Endothelial cell of umbilical vein (primary cell): Measurements from ENCODE around the gene EIF4E1B. TPM values are rescaled to one million over a fixed set of nuclear protein-coding genes. Genes with fewer than 3 reads are reported as not detected.

Source experiments
- BruUV-seq: library from RNA; stranded (reverse); fragments of 400-500 nt; replicated peaks from 2 replicates; lab custom pipeline; 2021; lab: Mats Ljungman, UMichigan
- CTCF ChIA-PET: fragments of 300-600, 350-600 bp; sonication (Branson Sonifier 250); formaldehyde crosslinking; loops from one replicate; lab custom pipeline; 2021; ENCODE audit warnings: antibody characterized with exemption, inconsistent platforms; lab: Charles Lee
- POLR2A ChIA-PET: fragments of 300-600, 350-600 bp; sonication (Branson Sonifier 250); formaldehyde crosslinking; loops from one replicate; lab custom pipeline; 2021; ENCODE audit warnings: antibody characterized with exemption, inconsistent platforms; lab: Charles Lee
- DNase-seq: peaks from one replicate; pipeline ENCODE4 v3.0.0-alpha.2; 2011; ENCODE audit warnings: low read depth, low spot score
- FAIRE-seq: peaks from 2 replicates; lab custom pipeline; 2011; peaks lifted over from hg19 to GRCh38; lab: Jason Lieb, UNC
- H2AFZ ChIP-seq: 2 replicates; pipeline ENCODE4 v1.6.0; 2012; ENCODE audit warnings: low read depth, low read length, control low read depth, inconsistent platforms
- H3K27ac ChIP-seq: 2 replicates; pipeline ENCODE4 v1.5.1; 2011; ENCODE audit warnings: low read depth, mild to moderate bottlenecking, control low read depth, low read length, moderate library complexity; ENCODE audit not compliant: insufficient read depth
- H3K27me3 ChIP-seq, 2 experiments: 2 replicates each; pipeline versions ENCODE4 v1.6.0 to v1.6.1; 2011; ENCODE audit warnings: low read length in 2 of 2, mixed read lengths in 1 of 2; ENCODE audit not compliant: control insufficient read depth in 2 of 2, insufficient read depth in 2 of 2
- H3K36me3 ChIP-seq, 2 experiments: 2 replicates in 1 of 2; 3 replicates in 1 of 2; pipeline ENCODE4 v1.5.1; 2011; ENCODE audit warnings: low read length in 2 of 2, mild to moderate bottlenecking in 1 of 2, moderate library complexity in 1 of 2; ENCODE audit not compliant: control insufficient read depth in 2 of 2, insufficient read depth in 2 of 2; ENCODE audit errors: extremely low read depth in 1 of 2
- H3K4me1 ChIP-seq: 3 replicates; pipeline ENCODE4 v1.5.1; 2011; ENCODE audit warnings: mild to moderate bottlenecking, low read length; ENCODE audit not compliant: control insufficient read depth, insufficient read depth; ENCODE audit errors: extremely low read depth
- H3K4me2 ChIP-seq: 2 replicates; pipeline ENCODE4 v1.6.1; 2011; ENCODE audit warnings: low read length, control low read depth, mixed read lengths; ENCODE audit not compliant: insufficient read depth
- H3K4me3 ChIP-seq, 3 experiments: fragments of 200-600 bp in 1 of 3; sonication (generic), shearing (Covaris generic) in 1 of 3; replicated peaks in 1 of 3; 2 replicates each; pipeline ENCODE4 v1.5.1; 2011 to 2016; ENCODE audit warnings: control low read depth in 3 of 3, low read length in 3 of 3, mild to moderate bottlenecking in 2 of 3, inconsistent platforms in 1 of 3, low read depth in 1 of 3, moderate library complexity in 1 of 3; ENCODE audit not compliant: insufficient read depth in 1 of 3
- H3K79me2 ChIP-seq: 2 replicates; pipeline ENCODE4 v1.6.0; 2012; ENCODE audit warnings: low read length, inconsistent platforms; ENCODE audit not compliant: control insufficient read depth, insufficient read depth
- H3K9ac ChIP-seq: replicated peaks from 2 replicates; pipeline ENCODE3; 2011; ENCODE audit warnings: low read length, control low read depth; ENCODE audit not compliant: insufficient read depth; ENCODE audit errors: extremely low read depth
- H3K9me1 ChIP-seq: replicated peaks from 3 replicates; pipeline ENCODE4 v1.6.0; 2011; ENCODE audit warnings: mild to moderate bottlenecking, low read length; ENCODE audit not compliant: control insufficient read depth, insufficient read depth; ENCODE audit errors: extremely low read depth
- H3K9me3 ChIP-seq: replicated peaks from 2 replicates; pipeline ENCODE4 v1.5.1; 2012; ENCODE audit warnings: low read length, inconsistent platforms; ENCODE audit not compliant: control insufficient read depth, insufficient read depth
- H4K20me1 ChIP-seq: replicated peaks from 2 replicates; pipeline ENCODE3; 2011; ENCODE audit warnings: mild to moderate bottlenecking, low read length; ENCODE audit not compliant: control insufficient read depth, insufficient read depth; ENCODE audit errors: extremely low read depth
- EZH2 ChIP-seq: IDR thresholded peaks from 2 replicates; pipeline ENCODE4 v1.6.1; 2012; ENCODE audit warnings: borderline replicate concordance, low read depth, mild to moderate bottlenecking, moderate library complexity, low read length, inconsistent platforms; ENCODE audit not compliant: severe bottlenecking
- FOS ChIP-seq: IDR thresholded peaks from 2 replicates; pipeline ENCODE4 v1.6.1; 2011; ENCODE audit warnings: mild to moderate bottlenecking, low read length, moderate library complexity, borderline replicate concordance; ENCODE audit not compliant: insufficient read depth
- GATA2 ChIP-seq: IDR thresholded peaks from 2 replicates; pipeline ENCODE4 v1.7.0; 2011; ENCODE audit warnings: low read depth, mild to moderate bottlenecking, moderate library complexity, mixed read lengths, low read length; ENCODE audit not compliant: insufficient read length, insufficient read depth
- JUN ChIP-seq: IDR thresholded peaks from 2 replicates; pipeline ENCODE4 v1.6.1; 2011; ENCODE audit warnings: borderline replicate concordance, low read depth; ENCODE audit not compliant: insufficient read length, insufficient read depth
- dilution Hi-C: fragments of 300-500 bp; cut with MboI; formaldehyde crosslinking; loops from one replicate; pipeline ENCODE4 v1.15.0; 2019; ENCODE audit warnings: low sequenced_read_pairs; ENCODE audit not compliant: extremely low pct_ligation_motif_present
- intact Hi-C: fragments of 100-400 bp; cut with micrococcal nuclease; formaldehyde crosslinking; loops from one replicate; pipeline ENCODE4 v1.10.0; 2022
- polyA plus RNA-seq, 4 experiments: library from polyadenylated mRNA; depleted of rRNA in 3 of 4; stranded (reverse) in 3 of 4; unstranded in 1 of 4; fragments of >200 nt; gene quantifications; 2 replicates each; pipeline versions ENCODE4 v1.2.1 to v1.2.3, GENCODE V29; 2011 to 2012; ENCODE audit warnings: missing spikeins in 1 of 4
- total RNA-seq: library from RNA; stranded (reverse); gene quantifications from 2 replicates; pipeline ENCODE4 v1.2.3, GENCODE V29; 2021
- TF ChIP-seq, protein P1 (sequence below), 2 donors: IDR thresholded peaks; 1 replicate in 1 of 2; 2 replicates in 1 of 2; pipeline ENCODE4 v1.5.1; 2011; ENCODE audit warnings: low read length in 2 of 2, mild to moderate bottlenecking in 2 of 2, moderate library complexity in 2 of 2, control low read depth in 1 of 2, inconsistent platforms in 1 of 2, low read depth in 1 of 2; ENCODE audit not compliant: insufficient read depth in 1 of 2; ENCODE audit errors: extremely low read depth in 1 of 2
- TF ChIP-seq, protein P2 (sequence below): IDR thresholded peaks from 2 replicates; pipeline ENCODE4 v1.6.1; 2011; ENCODE audit not compliant: insufficient read depth, insufficient read length

EIF4E1B gene
- total and polyA plus RNA-seq, 2 donors (not counting 3 experiments of a cell fraction or from before 2014, with no cell fraction given) = not detected

DNA sequence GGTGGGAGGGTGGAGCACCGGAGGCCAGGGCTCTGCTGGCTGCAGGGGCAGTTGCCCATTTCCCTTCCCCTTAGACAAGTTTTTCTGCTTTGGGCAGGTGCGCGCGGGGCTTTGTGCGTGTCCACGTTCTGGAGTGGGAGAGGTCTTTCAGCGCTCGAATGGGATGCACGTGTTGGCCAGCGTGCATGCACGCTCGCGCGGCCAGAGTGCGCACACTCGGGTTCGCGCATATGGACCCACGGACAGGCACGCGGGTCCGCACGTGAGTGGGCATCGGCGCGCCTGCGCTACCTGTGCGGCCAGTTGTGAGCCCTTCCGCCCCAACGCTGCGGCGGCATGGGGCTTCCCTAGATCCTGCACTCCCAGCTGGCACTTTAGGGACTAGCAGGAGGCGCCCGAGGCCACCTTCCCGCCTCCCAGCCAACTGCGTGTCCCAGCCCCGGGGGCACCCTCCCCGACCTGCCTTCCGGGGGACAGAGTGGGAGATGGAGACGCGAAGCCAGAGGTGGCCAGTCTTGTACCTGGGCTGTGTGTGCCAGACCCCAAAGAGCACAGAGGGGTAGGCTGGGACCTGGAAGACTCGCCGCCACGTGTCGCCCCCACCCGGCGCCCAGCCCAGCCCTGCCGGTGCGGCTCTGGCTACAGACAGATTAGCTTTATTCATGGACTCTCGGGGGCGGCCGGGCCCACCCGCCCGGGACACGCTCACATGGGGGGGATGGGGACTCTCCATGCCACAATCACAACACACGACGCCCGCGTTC lies 10.7 kb upstream of the EIF4E1B start:
- FAIRE-seq (no peak), DNase-seq (no peak)
- Histone ChIP-seq H3K79me2 (no peaks in the 10 kb centered on the region), H3K36me3 (no peaks in the 10 kb centered on the region), H3K4me3 (no peak overlapping the region), H3K4me2 (no peak overlapping the region), H3K4me1 (peaks cover 18% of the 10 kb centered on the region), H3K27me3 (peaks cover 31% of the 10 kb centered on the region in 2 experiments), H3K9ac (no peak overlapping the region), H3K27ac (no peak overlapping the region), H4K20me1 (no peaks in the 10 kb centered on the region), H3K9me3 (no peaks in the 10 kb centered on the region), H2AFZ (peak overlapping the region; percentile 24), H3K9me1 (no peaks in the 10 kb centered on the region)
- dilution Hi-C loops = no loop called here
- TF ChIP-seq FOS = no peak
- TF ChIP-seq, protein P1, sequence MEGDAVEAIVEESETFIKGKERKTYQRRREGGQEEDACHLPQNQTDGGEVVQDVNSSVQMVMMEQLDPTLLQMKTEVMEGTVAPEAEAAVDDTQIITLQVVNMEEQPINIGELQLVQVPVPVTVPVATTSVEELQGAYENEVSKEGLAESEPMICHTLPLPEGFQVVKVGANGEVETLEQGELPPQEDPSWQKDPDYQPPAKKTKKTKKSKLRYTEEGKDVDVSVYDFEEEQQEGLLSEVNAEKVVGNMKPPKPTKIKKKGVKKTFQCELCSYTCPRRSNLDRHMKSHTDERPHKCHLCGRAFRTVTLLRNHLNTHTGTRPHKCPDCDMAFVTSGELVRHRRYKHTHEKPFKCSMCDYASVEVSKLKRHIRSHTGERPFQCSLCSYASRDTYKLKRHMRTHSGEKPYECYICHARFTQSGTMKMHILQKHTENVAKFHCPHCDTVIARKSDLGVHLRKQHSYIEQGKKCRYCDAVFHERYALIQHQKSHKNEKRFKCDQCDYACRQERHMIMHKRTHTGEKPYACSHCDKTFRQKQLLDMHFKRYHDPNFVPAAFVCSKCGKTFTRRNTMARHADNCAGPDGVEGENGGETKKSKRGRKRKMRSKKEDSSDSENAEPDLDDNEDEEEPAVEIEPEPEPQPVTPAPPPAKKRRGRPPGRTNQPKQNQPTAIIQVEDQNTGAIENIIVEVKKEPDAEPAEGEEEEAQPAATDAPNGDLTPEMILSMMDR (IDR thresholded peaks at IDR 0.05; ENCODE audit: extremely low read depth in 1 of 2, insufficient read depth in 1 of 2, low read depth in 1 of 2, low read length in 2 of 2) = peak in 1 of 2 donors; percentile 3
- no peak for TF ChIP-seq JUN
- TF ChIP-seq GATA2 = no peak
- TF ChIP-seq, protein P2, sequence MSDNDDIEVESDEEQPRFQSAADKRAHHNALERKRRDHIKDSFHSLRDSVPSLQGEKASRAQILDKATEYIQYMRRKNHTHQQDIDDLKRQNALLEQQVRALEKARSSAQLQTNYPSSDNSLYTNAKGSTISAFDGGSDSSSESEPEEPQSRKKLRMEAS = no peak
- TF ChIP-seq EZH2 = peak; percentile 94
- BruUV-seq = no TSS peak
- intact Hi-C loops = loop anchor here (1.0 to 10.0 kb wide), 6 partner anchors 11 to 231 kb away; partner anchors contain the start of genes EIF4E1B, FAF2, HIGD2A and NOP16
- ChIA-PET POLR2A (interaction anchor here (0.6 kb wide), 1 partner anchor 71 kb away, joined by 7 read pairs; the partner anchor contains the start of gene CDHR2), CTCF (interaction anchor here (1.2 kb wide), 1 partner anchor 46 kb away, joined by 3 read pairs; no protein-coding TSS in a partner anchor)
